GM12891 (cell line): ENCODE measurements around the gene AIFM3.

Experiments
- DNase-seq: peaks from one replicate; pipeline ENCODE4 v3.0.0; 2011; ENCODE audit warnings: low spot score; ENCODE audit not compliant: insufficient read length
- FAIRE-seq: peaks from 2 replicates; lab custom pipeline; 2011; peaks lifted over from hg19 to GRCh38; lab: Jason Lieb, UNC
- PAX5 ChIP-seq: IDR thresholded peaks from 2 replicates; pipeline ENCODE4 v1.6.1; 2011; ENCODE audit warnings: low read length, moderate library complexity, mild to moderate bottlenecking; ENCODE audit not compliant: insufficient read depth, severe bottlenecking
- POLR2A ChIP-seq: IDR thresholded peaks from 2 replicates; pipeline ENCODE4 v1.6.1; 2011; ENCODE audit warnings: low read depth, low read length, control low read depth
- POLR2AphosphoS5 ChIP-seq: IDR thresholded peaks from 2 replicates; pipeline ENCODE4 v1.6.1; 2011; ENCODE audit warnings: low read depth, low read length, control low read depth
- POU2F2 ChIP-seq: IDR thresholded peaks from 2 replicates; pipeline ENCODE4 v1.6.1; 2011; ENCODE audit warnings: low read depth, mild to moderate bottlenecking, control low read depth, low read length, moderate library complexity
- SPI1 ChIP-seq: IDR thresholded peaks from 2 replicates; pipeline ENCODE4 v1.6.1; 2011; ENCODE audit warnings: low read depth, low read length, control low read depth
- TAF1 ChIP-seq: IDR thresholded peaks from 2 replicates; pipeline ENCODE4 v1.6.1; 2011; ENCODE audit warnings: low read depth, low read length, control low read depth

AIFM3 gene

GRCh38 chr22:20983081-20983771 lies 16.2 kb downstream of the AIFM3 start:
- TF ChIP-seq POU2F2 (no peak), PAX5 (no peak), TAF1 (no peak), POLR2A (no peak), SPI1 (no peak), POLR2AphosphoS5 (no peak)
- DNase-seq, result no peak
- FAIRE-seq, result no peak

- no peak for DNase-seq
- no peak for FAIRE-seq
- TF ChIP-seq TAF1 (no peak), PAX5 (no peak), POU2F2 (no peak), POLR2AphosphoS5 (no peak), POLR2A (no peak), SPI1 (no peak)
These were observed 18.7 kb downstream of the AIFM3 start for GRCh38 chr22:20985720-20986119.

- DNase-seq, result no peak
- no peak for FAIRE-seq
- no peak for TF ChIP-seq POLR2A
- no peak for TF ChIP-seq POU2F2
- TF ChIP-seq PAX5, result no peak
- no peak for TF ChIP-seq POLR2AphosphoS5
- no peak for TF ChIP-seq TAF1
- TF ChIP-seq SPI1, result no peak
These were observed 19.3 kb downstream of the AIFM3 start for GRCh38 chr22:20986365-20986764.

GRCh38 chr22:20987375-20987774 lies 20.3 kb downstream of the AIFM3 start:
- no peak for FAIRE-seq
- no peak for DNase-seq
- TF ChIP-seq POU2F2 (no peak), TAF1 (no peak), PAX5 (no peak), POLR2AphosphoS5 (no peak), POLR2A (no peak), SPI1 (no peak)

DNA sequence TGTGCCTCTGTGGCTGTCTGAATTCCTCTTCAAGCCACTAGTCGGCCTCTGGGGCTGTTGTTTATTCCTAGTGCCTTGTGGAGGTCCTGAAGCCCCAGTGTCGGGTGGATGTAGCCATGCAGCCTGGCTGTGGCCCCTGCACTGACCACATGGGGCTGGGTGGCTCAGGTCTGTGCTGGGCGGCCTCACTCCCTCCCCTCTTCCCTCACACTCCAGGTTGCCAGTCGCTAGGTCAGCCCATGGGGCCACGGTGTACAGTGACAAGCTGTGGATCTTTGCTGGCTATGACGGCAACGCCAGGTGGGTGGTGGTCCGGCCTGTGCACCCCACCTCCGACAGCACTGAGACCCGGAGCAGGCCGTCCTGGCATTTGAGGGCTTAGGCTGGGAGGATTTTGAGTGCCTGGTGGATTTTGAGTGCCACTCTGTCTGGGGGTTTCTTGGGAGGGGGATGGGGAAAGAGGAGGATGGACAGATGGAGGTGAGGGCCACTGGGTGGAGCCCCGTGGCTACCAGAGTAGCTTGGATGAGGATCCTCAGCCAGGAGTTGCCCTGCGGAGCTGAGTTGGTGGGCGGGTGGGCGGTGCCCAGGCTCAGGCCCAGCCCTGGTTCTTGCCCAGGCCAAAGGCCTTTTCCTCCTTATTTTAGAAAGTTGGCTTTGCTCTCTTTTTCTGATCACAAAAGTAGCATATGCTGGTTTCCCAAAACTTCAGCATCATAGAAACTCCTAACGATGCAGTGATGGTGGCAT lies 21.7 kb downstream of the AIFM3 start:
- DNase-seq, result no peak
- FAIRE-seq, result no peak
- no peak for TF ChIP-seq POU2F2
- no peak for TF ChIP-seq TAF1
- TF ChIP-seq PAX5, result no peak
- TF ChIP-seq POLR2AphosphoS5, result no peak
- no peak for TF ChIP-seq SPI1
- TF ChIP-seq POLR2A, result no peak

DNA sequence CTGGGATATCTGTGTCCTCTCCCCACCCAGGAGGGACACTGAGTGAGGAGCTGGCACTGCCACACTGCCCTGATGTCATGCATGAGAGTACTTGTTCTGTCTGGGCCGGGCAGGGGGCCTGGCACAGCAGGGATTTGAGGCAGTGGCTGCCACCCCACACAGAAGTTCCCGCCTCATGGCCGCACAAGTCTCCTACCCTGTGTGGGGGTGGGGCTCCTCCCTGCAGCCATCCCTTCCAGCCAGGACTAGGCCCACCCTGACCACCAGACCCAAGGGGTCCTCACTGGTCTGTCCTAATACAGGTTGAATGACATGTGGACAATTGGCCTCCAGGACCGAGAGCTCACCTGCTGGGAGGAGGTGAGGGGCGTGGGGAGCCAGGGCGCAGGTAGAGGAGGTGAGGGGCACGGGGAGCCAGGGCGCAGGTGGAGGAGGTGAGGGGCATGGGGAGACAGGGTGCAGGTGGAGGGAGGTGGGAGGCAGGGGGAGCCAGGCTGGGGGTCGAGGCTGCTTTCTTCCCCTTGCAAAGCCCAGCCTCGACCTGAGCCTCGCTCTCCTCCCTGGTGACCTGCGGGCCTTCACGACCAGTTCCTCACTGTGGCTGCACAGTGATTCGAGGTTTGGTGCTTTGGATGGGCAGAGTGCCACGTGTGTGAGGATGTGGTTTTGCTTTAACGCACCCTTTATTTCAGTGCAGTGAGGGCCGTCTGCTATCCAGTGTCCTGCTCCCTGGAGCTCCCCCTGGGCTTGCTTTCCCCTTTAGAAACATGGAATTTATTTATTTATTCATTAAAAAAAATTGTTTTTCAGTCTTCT lies 22.5 kb downstream of the AIFM3 start:
- FAIRE-seq (no peak), DNase-seq (no peak)
- TF ChIP-seq POU2F2 (no peak), TAF1 (no peak), SPI1 (no peak), POLR2A (no peak), PAX5 (no peak), POLR2AphosphoS5 (no peak)

GRCh38 chr22:20990184-20991180 lies 23.4 kb downstream of the AIFM3 start:
- FAIRE-seq, result no peak
- no peak for DNase-seq
- no peak for TF ChIP-seq PAX5
- no peak for TF ChIP-seq SPI1
- no peak for TF ChIP-seq POU2F2
- no peak for TF ChIP-seq POLR2AphosphoS5
- TF ChIP-seq TAF1, result no peak
- TF ChIP-seq POLR2A, result no peak

- no peak for FAIRE-seq
These were observed 24.4 kb downstream of the AIFM3 start for GRCh38 chr22:20991252-20992055.

More at GRCh38 chr22:20991252-20992055, 24.4 kb downstream of the AIFM3 start:
- DNase-seq, result no peak
- TF ChIP-seq POLR2A (no peak), POU2F2 (no peak), PAX5 (no peak), SPI1 (no peak), TAF1 (no peak)
